HG02571 (cell line): Measurements from ENCODE around the gene BICC1.

Experiments used
- ATAC-seq: cut with Tn5 transposase; IDR thresholded peaks from one replicate; pipeline ENCODE4 v1.9.1; 2021; ENCODE audit warnings: mild to moderate bottlenecking, moderate library complexity; ENCODE audit not compliant: unreplicated experiment

BICC1 gene

GRCh38 chr10:58560068-58560467, 47.4 kb downstream of the BICC1 start:
- no peak for ATAC-seq

- ATAC-seq = no peak
These were observed 52.6 kb downstream of the BICC1 start for GRCh38 chr10:58565271-58565670.

GRCh38 chr10:58567652-58568051, 55.0 kb downstream of the BICC1 start:
- ATAC-seq = no peak

GRCh38 chr10:58568428-58568935, 55.8 kb downstream of the BICC1 start:
- no peak for ATAC-seq

- ATAC-seq = no peak
These were observed 57.6 kb downstream of the BICC1 start for GRCh38 chr10:58570307-58570723.

GRCh38 chr10:58570979-58571378, 58.3 kb downstream of the BICC1 start:
- no peak for ATAC-seq

- no peak for ATAC-seq
These were observed 60.5 kb downstream of the BICC1 start for GRCh38 chr10:58573144-58573543.

- no peak for ATAC-seq
These were observed 61.4 kb downstream of the BICC1 start for GRCh38 chr10:58574058-58574457.

GRCh38 chr10:58575491-58575890, 62.8 kb downstream of the BICC1 start:
- no peak for ATAC-seq

- ATAC-seq = no peak
These were observed 64.2 kb downstream of the BICC1 start for GRCh38 chr10:58576751-58577436.

- no peak for ATAC-seq
These were observed 64.7 kb downstream of the BICC1 start for GRCh38 chr10:58577437-58577777.

GRCh38 chr10:58578366-58578765, 65.7 kb downstream of the BICC1 start:
- no peak for ATAC-seq

- ATAC-seq = no peak
These were observed 66.5 kb downstream of the BICC1 start for GRCh38 chr10:58579011-58579655.

- ATAC-seq = no peak
These were observed 69.4 kb downstream of the BICC1 start for GRCh38 chr10:58582045-58582444.

- ATAC-seq = no peak
These were observed 72.8 kb downstream of the BICC1 start for GRCh38 chr10:58585435-58585834.

GRCh38 chr10:58586282-58587245, 73.9 kb downstream of the BICC1 start:
- ATAC-seq = no peak

- ATAC-seq = no peak
These were observed 75.0 kb downstream of the BICC1 start for GRCh38 chr10:58587676-58588075.

- ATAC-seq = no peak
These were observed 76.1 kb downstream of the BICC1 start for GRCh38 chr10:58588673-58589265.

- no peak for ATAC-seq
These were observed 77.6 kb downstream of the BICC1 start for GRCh38 chr10:58590152-58590840.

- ATAC-seq = no peak
These were observed 78.3 kb downstream of the BICC1 start for GRCh38 chr10:58590924-58591323.
